B cell (primary cell): ENCODE measurements around the gene ALDH3A1. TPM values are rescaled to one million over a fixed set of nuclear protein-coding genes. Genes with fewer than 3 reads are reported as not detected.
"Not testable (repeated sequence)": the region's sequence is repeated elsewhere in the genome, so short reads cannot be mapped to it uniquely, and the experiment has no call there.

Source experiments
- ATAC-seq: fragments of 200-7000 bp; cut with Tn5 transposase; one replicate; pipeline ENCODE4 v1.10.0; 2021; ENCODE audit warnings: low read depth, mild to moderate bottlenecking, moderate number of reproducible peaks, moderate library complexity
- CTCF ChIA-PET: fragments of 350-600 bp; sonication (Branson Sonifier 250); formaldehyde crosslinking; loops from one replicate; lab custom pipeline; 2021; ENCODE audit warnings: antibody characterized with exemption, inconsistent platforms; lab: Charles Lee
- POLR2A ChIA-PET: fragments of 350-600 bp; sonication (Branson Sonifier 250); formaldehyde crosslinking; loops from one replicate; lab custom pipeline; 2021; ENCODE audit warnings: antibody characterized with exemption; lab: Charles Lee
- DNase-seq: peaks from one replicate; pipeline ENCODE4 v3.0.0; 2013
- H2AFZ ChIP-seq: 2 replicates; pipeline ENCODE4 v1.6.1; 2012; ENCODE audit warnings: mild to moderate bottlenecking, low read depth, low read length; ENCODE audit not compliant: insufficient read depth, poor library complexity, severe bottlenecking
- H3K27ac ChIP-seq, 2 donors: 1 replicate in 1 of 2; 2 replicates in 1 of 2; pipeline ENCODE4 v1.5.1; 2012 to 2013; ENCODE audit warnings: low read length in 2 of 2, mild to moderate bottlenecking in 2 of 2, moderate library complexity in 1 of 2
- H3K27me3 ChIP-seq, 4 experiments: fragments of 200-600 bp in 1 of 4; sonication (generic) in 1 of 4; replicated peaks in 1 of 4; 1 replicate in 2 of 4; 2 replicates in 2 of 4; pipeline versions ENCODE4 v1.6.1 to v1.7.0; 2013 to 2016; ENCODE audit warnings: low read length in 3 of 4, mild to moderate bottlenecking in 2 of 4, mixed read lengths in 1 of 4, moderate library complexity in 1 of 4; ENCODE audit not compliant: insufficient read depth in 4 of 4, control insufficient read depth in 3 of 4; ENCODE audit errors: control extremely low read depth in 1 of 4
- H3K36me3 ChIP-seq, 2 experiments: replicated peaks in 1 of 2; 1 replicate in 1 of 2; 2 replicates in 1 of 2; pipeline versions ENCODE4 v1.6.1 to v1.7.1; 2013; ENCODE audit warnings: low read length in 1 of 2; ENCODE audit not compliant: insufficient read depth in 2 of 2, control insufficient read depth in 1 of 2; ENCODE audit errors: control extremely low read depth in 1 of 2, extremely low read depth in 1 of 2
- H3K4me1 ChIP-seq, 2 donors: fragments of 200-600 bp in 1 of 2; sonication (generic) in 1 of 2; 1 replicate in 1 of 2; 2 replicates in 1 of 2; pipeline versions ENCODE4 v1.5.1 to v1.6.1; 2013 to 2017; ENCODE audit warnings: low read length in 2 of 2; ENCODE audit not compliant: control insufficient read depth in 2 of 2, insufficient read depth in 2 of 2
- H3K4me2 ChIP-seq: replicated peaks from 2 replicates; pipeline ENCODE3; 2012; ENCODE audit warnings: mild to moderate bottlenecking, low read depth, low read length; ENCODE audit not compliant: poor library complexity, severe bottlenecking
- H3K4me3 ChIP-seq, 5 experiments: fragments of 200-600 bp in 1 of 5; sonication (generic) in 1 of 5; 1 replicate in 3 of 5; 2 replicates in 2 of 5; pipeline versions ENCODE4 v1.5.1 to v1.7.0; 2011 to 2016; ENCODE audit warnings: low read length in 4 of 5, mild to moderate bottlenecking in 4 of 5, low read depth in 2 of 5, control low read depth in 1 of 5, moderate library complexity in 1 of 5; ENCODE audit not compliant: insufficient read depth in 1 of 5; ENCODE audit errors: control extremely low read depth in 1 of 5, extremely low read depth in 1 of 5
- H3K79me2 ChIP-seq: fragments of 200-600 bp; sonication (generic); one replicate; pipeline ENCODE4 v1.6.0; 2016; ENCODE audit warnings: low read length; ENCODE audit not compliant: control insufficient read depth, insufficient read depth
- H3K9ac ChIP-seq: fragments of 200-600 bp; sonication (generic); 2 replicates; pipeline ENCODE4 v1.6.1; 2017; ENCODE audit warnings: mild to moderate bottlenecking, low read length, moderate library complexity
- H3K9me3 ChIP-seq, 3 donors: one replicate each; pipeline versions ENCODE4 v1.6.1 to v1.7.1; 2013; ENCODE audit warnings: low read length in 2 of 3; ENCODE audit not compliant: control insufficient read depth in 2 of 3, insufficient read depth in 1 of 3; ENCODE audit errors: control extremely low read depth in 1 of 3
- H4K20me1 ChIP-seq: 2 replicates; pipeline ENCODE4 v1.6.0; 2012; ENCODE audit warnings: mild to moderate bottlenecking, low read length; ENCODE audit not compliant: insufficient read depth, control insufficient read depth, poor library complexity, severe bottlenecking
- H3K27ac Mint-ChIP-seq: one replicate; pipeline ENCODE4 v1.8.0; 2021; ENCODE audit warnings: mixed read lengths
- H3K27me3 Mint-ChIP-seq: one replicate; pipeline ENCODE4 v1.8.0; 2021; ENCODE audit warnings: mixed read lengths
- H3K4me1 Mint-ChIP-seq: one replicate; pipeline ENCODE4 v1.8.0; 2021; ENCODE audit warnings: mixed read lengths
- H3K4me3 Mint-ChIP-seq: one replicate; pipeline ENCODE4 v1.8.0; 2021; ENCODE audit warnings: mixed read lengths
- H3K9me3 Mint-ChIP-seq: one replicate; pipeline ENCODE4 v1.8.0; 2022; ENCODE audit warnings: mixed read lengths; ENCODE audit not compliant: insufficient read depth
- CTCF ChIP-seq: fragments of 200-600 bp; IDR thresholded peaks from one replicate; pipeline ENCODE4 v1.8.0; 2022; ENCODE audit warnings: antibody characterized with exemption, mild to moderate bottlenecking
- EZH2 ChIP-seq: IDR thresholded peaks from 2 replicates; pipeline ENCODE4 v1.6.1; 2012; ENCODE audit warnings: borderline replicate concordance, low read depth, mild to moderate bottlenecking, moderate library complexity, low read length; ENCODE audit not compliant: insufficient read depth, poor library complexity, severe bottlenecking
- WGBS: methylation state at CpG from one replicate; pipeline ENCODE4 v1.1.5; 2013; ENCODE audit warnings: missing lambda C conversion rate; ENCODE audit not compliant: insufficient coverage; 5-methylcytosine and 5-hydroxymethylcytosine counted together
- intact Hi-C: fragments of 100-400 bp; cut with micrococcal nuclease; formaldehyde crosslinking; loops from one replicate; pipeline ENCODE4 v1.10.0; 2022
- polyA plus RNA-seq: library from polyadenylated mRNA; depleted of rRNA; stranded (reverse); fragments of >200 nt; gene quantifications from 2 replicates; pipeline ENCODE4 v1.2.3, GENCODE V29; 2012
- total RNA-seq, 2 donors: library from RNA; stranded (reverse); fragments of 120-200 nt in 1 of 2; gene quantifications; 1 replicate in 1 of 2; 2 replicates in 1 of 2; pipeline versions ENCODE4 v1.2.3 to v1.2.4, GENCODE V29; 2013 to 2022

ALDH3A1 gene
- total and polyA plus RNA-seq, 2 donors (not counting 1 experiment from before 2014, with no cell fraction given) = not detected

- H3K9me3 Mint-ChIP-seq, H2AFZ ChIP-seq, H4K20me1 ChIP-seq, intact Hi-C loops, DNase-seq, H3K4me1 Mint-ChIP-seq, H3K79me2 ChIP-seq, H3K9me3 ChIP-seq, POLR2A ChIA-PET, H3K27me3 ChIP-seq, H3K27ac Mint-ChIP-seq, H3K4me1 ChIP-seq, H3K27me3 Mint-ChIP-seq, ATAC-seq, H3K4me2 ChIP-seq, H3K27ac ChIP-seq, H3K4me3 ChIP-seq, H3K9ac ChIP-seq, H3K4me3 Mint-ChIP-seq, H3K36me3 ChIP-seq: not testable (repeated sequence)
- WGBS = 100% methylated on average over 3 of the region's 6 CpGs
- CTCF ChIA-PET = interaction anchor here (0.7 to 10.7 kb wide), 17 partner anchors 8 to 400 kb away, joined by 3 to 285 read pairs (median 5); partner anchors contain the start of genes ALDH3A2, B9D1 and SLC47A1
Measured at GRCh38 chr17:19763991-19764390, 15.9 kb upstream of the ALDH3A1 start.

GRCh38 chr17:19763416-19763815 is 15.3 kb upstream of the ALDH3A1 start:
- no peaks in the 10 kb centered on the region for H3K27me3 ChIP-seq
- no peak for TF ChIP-seq CTCF
- no peak for TF ChIP-seq EZH2
- H3K4me1 ChIP-seq = peaks cover 0 to 7% of the 10 kb centered on the region in 2 donors
- H3K4me2 ChIP-seq = no peak overlapping the region
- H3K79me2 ChIP-seq = no peaks in the 10 kb centered on the region
- H3K9me3 ChIP-seq = no peaks in the 10 kb centered on the region
- Mint-ChIP-seq H3K4me1 (no peaks in the 10 kb centered on the region), H3K27ac (no peak overlapping the region), H3K27me3 (no peaks in the 10 kb centered on the region), H3K9me3 (no peaks in the 10 kb centered on the region), H3K4me3 (no peak overlapping the region)
- H3K36me3 ChIP-seq = no peaks in the 10 kb centered on the region
- no peaks in the 10 kb centered on the region for H4K20me1 ChIP-seq
- intact Hi-C loops = no loop called here
- 100% methylated on average over 2 of the region's 2 CpGs for WGBS
- DNase-seq (no peak), ATAC-seq (no peak)
- no peak overlapping the region for H3K27ac ChIP-seq
- H3K9ac ChIP-seq = no peak overlapping the region
- H3K4me3 ChIP-seq = no peak overlapping the region
- ChIA-PET CTCF (interaction anchor here (1.1 to 10.7 kb wide), 13 partner anchors 9 to 400 kb away, joined by 3 to 285 read pairs (median 12); partner anchors contain the start of genes ALDH3A2, B9D1 and MAPK7), POLR2A (no interaction called here)
- H2AFZ ChIP-seq = no peak overlapping the region
